GM21529 (cell line): ENCODE results near the gene CLHC1.
"Not testable (repeated sequence)": the region's sequence is repeated elsewhere in the genome, so short reads cannot be mapped to it uniquely, and the experiment has no call there.

Experiments used
- ATAC-seq: cut with Tn5 transposase; IDR thresholded peaks from one replicate; pipeline ENCODE4 v1.9.1; 2021; ENCODE audit not compliant: unreplicated experiment

Gene CLHC1

DNA sequence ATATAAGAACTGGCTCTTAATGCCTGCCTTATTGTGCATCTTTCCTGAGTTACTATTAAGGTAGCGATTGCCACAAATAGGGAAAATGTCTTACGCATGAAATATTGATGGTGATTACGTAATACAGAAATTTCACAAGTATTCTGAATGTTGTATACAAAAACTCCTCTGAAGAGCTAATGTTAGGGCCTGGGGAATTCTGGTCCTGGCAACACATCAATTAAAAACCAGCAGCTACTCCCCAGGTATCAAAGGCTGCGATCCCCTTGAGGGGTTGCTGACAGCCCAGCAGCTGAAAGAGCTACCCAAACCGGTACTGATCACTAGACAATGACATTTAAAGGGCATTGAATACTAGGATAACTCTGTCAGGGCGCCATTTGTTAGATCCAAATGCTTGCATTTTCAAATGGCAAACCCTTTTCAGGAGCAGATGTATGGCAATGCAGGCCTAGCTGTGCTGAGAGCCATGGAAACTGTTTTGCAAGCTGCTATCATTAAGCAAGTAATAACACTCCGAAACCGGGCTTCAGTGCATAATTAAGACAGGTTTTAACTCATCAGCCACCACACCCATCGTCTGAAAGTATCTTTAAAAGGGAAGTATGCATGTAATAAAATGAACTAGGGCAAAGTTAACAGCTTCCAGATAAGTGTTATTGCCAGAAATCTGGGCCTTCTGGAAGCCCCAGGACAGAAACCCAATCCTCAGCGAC is 78.4 kb downstream of the CLHC1 start:
- ATAC-seq = peak; percentile 34

DNA sequence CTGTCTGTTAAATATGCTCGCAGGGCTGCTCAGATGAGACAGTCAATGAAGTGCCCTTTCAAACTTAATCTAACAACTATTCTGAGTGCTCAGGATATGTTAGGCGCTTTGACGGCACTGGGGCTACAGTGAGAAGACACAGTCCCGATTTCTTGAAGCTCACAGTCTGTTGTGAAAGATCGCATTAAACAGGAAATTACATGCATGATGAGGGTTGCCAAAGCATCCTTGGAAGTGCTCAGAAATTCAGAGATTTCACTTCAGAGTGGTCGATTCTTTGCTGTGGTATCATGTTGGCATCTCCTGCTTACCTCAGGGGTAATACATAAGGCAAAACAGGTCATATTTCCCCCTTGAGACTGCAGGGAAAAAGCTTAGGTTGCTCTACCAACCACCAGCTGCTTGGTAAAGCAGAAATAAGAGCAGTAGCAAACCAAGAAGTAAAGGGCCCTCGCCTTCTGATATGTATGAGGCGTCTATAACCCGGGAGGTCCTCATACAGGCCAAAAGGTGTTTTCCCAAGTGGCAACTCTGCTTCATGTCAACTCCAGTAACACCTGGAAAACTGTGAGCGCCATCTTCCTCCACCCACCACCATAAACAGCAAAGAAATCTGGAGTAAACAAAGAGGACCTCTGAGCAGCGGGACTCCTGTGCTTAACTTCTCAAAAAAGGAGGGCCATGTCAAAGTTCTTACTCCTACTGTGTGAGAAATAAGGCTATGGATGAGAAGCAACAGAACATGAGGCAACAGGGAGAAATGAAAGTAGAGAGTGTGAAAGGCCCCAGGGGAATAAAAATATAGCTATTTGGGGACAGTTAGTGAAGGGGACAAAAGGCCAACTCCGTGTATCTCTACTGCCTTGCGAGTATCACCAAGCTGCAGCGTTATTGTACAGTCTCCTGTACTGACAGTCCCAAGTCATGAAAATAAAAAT is 79.3 kb downstream of the CLHC1 start:
- ATAC-seq = no peak

- no peak for ATAC-seq
Measured at GRCh38 chr2:55151733-55152433, 80.2 kb downstream of the CLHC1 start.

DNA sequence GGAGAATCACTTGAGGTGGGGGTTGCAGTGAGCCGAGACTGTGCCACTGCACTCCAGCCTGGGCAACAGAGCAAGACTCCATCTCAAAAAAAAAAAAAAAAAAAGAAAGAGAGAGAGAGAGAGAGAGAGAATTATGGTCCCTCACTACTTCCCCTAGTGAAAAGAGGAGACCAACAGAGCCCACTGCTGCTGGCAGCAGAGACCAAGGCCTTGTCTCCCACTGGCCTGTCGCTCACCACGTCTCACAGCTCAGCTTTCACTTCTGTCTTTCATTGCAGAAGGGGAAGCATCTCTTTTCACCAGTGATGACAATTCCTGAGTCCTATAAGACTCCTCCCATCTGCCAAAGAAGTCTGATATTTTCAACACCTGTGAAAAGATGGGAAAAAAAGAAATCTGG is 81.3 kb downstream of the CLHC1 start:
- peak; percentile 85 for ATAC-seq

GRCh38 chr2:55148269-55148668 is 83.8 kb downstream of the CLHC1 start:
- no peak for ATAC-seq

DNA sequence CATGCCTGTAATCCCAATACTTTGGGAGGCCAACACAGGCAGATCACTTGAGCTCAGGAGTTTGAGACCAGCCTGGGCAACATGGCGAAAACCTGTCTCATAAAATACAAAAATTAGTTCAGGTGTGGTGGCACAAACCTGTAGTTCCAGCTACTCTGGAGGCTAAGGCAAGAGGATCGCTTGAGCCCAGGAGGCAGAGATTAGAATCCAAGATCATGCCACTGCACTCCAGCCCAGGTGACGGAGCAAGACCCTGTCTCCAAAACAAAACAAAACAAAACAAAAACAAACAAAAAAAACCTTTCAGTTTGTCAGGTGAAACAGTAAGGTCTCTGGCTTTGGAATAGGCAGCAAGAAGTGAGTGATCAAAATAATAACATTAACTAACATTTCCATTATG is 84.6 kb downstream of the CLHC1 start:
- ATAC-seq = no peak

GRCh38 chr2:55147041-55147440 is 85.1 kb downstream of the CLHC1 start:
- ATAC-seq = no peak

DNA sequence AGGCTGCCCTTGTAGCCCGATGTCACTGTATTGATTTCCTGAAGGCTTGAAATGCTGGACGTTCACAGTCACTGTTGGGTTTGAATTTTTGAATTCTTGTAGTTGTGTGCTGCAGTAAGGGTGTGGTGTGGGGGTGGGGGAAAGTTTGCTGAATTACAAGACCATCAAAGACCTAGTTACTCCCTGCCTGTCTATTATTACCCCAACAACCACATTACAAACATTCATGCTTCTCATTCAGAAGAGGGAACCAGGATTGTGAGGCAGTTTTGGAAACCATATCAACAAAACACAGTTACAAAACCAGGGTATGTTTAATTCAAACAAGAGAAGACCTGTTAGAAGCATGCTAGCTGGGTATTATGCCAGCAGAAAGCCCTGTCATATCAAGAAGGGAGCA is 85.8 kb downstream of the CLHC1 start:
- no peak for ATAC-seq

DNA sequence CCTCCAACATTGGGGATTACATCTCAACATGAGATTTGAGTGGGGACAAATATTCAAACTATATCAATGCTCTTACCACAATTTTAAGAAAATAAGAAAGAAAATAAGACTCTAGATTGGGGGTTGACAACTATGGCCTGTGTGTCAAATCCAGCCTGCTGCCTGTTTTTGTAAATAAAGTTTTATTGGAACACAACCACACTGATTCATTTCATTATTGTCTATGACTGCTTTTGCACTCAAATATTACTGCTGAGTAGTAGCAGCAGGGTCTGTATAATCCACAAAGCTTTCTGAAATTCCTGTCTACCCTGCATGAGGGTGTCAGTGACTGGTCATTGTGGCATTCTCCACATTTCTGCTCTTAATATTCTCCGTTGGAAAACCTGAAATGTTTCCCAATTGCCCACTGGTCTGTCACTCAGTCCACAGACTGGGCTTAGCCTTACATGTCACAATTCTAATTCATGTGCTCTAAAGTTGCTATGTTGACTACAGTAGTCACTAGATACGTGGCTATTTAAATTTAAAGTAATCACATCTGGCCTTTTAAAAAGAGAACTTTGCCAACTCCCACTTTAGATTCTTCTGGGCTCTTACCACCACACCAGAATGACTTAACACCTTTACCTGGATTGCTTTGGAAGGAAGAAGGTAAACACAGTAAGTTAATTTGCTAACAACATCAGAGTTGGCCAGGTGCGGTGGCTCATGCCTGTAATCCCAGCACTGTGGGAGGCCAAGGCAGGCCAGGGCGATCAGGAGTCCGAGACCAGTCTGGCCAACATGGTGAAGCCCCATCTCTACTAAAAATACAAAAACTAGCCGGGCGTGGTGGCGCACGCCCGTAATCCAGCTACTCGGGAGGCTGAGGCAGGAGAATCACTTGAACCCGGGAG is 86.9 kb downstream of the CLHC1 start:
- no peak for ATAC-seq

GRCh38 chr2:55143706-55144105 is 88.4 kb downstream of the CLHC1 start:
- ATAC-seq = not testable (repeated sequence)

DNA sequence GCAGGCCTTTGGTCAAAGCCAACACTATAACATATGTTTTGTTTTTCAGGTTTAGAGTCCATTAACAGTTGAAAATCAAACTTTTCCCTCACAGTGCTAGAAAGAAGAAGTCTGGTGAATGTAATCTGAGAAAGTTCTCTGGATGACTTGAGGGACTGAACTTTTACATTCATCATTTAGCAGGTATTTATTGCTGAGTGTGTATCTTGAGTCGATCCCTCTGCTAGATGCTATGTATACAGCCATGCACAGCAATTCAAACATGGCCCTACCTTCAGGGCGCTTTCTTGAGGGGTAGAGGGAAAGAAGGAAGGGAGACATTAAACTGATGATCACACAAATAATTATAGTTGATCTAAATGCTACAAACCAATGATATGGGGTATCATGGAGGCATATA is 89.6 kb downstream of the CLHC1 start:
- ATAC-seq = no peak

GRCh38 chr2:55141572-55142413 is 90.3 kb downstream of the CLHC1 start:
- ATAC-seq = no peak

DNA sequence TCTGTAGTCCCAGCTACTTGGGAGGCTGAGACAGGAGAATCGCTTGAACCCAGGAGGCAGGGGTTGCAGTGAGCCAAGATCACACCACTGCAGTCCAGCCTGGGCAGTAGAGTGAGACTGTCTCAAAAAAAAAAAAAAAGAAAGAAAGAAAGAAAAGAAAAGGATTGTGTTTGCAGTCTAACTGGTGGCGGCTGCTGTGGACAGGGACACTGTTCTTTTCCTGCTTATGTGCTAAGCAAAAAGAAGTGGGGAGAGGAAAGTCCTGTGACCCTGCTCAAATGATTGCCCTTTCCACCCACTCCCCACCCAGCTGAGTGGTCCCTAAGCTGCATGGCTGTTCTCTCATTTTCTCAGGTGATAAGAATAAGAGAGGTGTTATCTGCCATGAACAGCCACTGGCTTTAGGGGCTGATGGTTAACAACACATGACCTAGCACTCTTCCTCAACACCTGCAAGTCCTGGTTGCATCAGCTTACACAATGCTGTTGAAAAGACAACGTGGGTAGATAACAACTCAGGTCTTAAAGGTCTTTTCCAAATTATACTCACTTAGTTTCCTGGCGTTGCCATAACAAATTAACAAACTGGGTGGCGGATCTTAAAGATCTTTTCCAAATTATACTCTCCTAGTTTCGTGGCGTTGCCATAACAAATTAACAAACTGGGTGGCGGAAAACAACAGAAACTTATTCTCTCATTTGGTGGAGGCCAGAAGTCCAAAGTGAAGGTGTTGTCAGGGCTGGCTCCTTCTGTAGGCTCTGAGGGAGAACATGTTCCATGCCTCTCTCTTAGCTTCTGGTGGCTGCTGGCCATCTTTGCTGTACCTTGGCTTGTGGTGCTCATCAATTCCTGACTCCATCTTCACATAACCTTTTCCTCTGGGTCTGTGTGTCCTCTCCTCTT is 91.5 kb downstream of the CLHC1 start:
- no peak for ATAC-seq

DNA sequence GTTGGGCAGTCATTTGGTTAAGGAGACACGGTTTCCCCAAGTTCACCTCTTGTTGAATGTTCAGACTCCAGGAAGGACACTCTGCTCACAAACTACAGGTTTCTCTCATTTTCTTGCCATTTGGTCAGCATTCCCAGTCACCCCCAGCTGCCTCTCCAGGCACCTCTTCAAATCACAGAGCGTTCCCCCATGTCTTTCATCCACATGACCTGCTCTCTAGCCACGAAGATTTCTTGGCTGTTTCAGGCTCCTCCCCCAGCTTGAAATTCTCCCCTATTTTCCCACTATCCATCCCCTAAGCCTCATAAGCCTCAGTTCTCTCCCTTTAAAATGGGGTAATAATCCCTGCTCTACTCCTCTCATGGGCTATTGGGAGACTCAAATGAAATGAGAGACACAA is 92.8 kb downstream of the CLHC1 start:
- ATAC-seq = no peak

- ATAC-seq = no peak
Measured at GRCh38 chr2:55138882-55139229, 93.2 kb downstream of the CLHC1 start.

GRCh38 chr2:55138014-55138881 is 93.8 kb downstream of the CLHC1 start:
- ATAC-seq = no peak

DNA sequence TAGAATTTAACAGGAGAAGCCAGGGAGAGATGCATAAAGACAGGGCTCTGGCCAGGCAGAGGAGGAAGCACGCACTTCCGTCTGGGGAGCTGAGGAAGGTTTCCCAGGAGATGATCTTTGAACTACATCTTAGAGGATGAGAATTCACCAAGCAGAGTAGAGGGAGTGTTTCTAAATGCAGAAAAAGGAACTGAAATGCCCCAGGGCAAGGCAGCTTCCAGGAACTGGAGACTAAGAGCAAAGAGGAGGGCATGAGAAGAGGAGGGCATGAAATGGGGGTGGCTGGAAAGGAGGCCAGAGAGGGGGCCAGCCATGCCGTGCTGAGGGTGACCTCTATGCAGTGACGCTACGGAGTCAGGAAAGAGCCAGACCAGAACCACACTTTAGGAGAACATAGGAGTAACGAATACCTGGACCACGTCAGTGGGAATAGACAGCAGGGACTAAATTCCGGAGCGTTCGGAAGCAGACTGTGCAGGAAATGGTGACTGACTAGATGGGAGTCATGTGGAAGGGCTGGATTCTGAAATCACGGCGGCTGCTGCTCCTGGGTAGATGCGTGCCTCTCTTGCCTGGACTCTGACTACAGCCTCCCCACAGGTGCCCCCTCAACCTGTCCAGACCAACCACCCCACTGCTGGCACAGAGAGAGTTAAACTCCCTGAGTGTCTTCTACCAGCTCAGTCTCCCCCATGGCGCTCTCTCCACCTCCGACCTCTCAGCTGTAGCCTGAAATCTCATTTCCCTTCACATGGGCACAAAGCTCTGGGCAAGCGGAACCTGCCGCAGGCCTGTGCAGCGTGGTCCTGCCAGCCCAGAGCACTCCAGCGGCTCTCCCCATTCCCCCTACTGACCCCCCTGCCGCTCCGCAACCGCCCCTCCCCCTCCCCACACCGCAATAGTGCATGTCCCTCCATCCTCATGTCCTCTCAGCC is 94.8 kb downstream of the CLHC1 start:
- ATAC-seq = no peak
